Embryonic facial prominence (tissue), 1 donor: Measurements from ENCODE around the gene TMEM255B.

Experiments
- DNase-seq: peaks from one replicate; pipeline ENCODE4 v3.0.0-alpha.2; 2016; ENCODE audit errors: extremely low spot score

Gene TMEM255B

DNA sequence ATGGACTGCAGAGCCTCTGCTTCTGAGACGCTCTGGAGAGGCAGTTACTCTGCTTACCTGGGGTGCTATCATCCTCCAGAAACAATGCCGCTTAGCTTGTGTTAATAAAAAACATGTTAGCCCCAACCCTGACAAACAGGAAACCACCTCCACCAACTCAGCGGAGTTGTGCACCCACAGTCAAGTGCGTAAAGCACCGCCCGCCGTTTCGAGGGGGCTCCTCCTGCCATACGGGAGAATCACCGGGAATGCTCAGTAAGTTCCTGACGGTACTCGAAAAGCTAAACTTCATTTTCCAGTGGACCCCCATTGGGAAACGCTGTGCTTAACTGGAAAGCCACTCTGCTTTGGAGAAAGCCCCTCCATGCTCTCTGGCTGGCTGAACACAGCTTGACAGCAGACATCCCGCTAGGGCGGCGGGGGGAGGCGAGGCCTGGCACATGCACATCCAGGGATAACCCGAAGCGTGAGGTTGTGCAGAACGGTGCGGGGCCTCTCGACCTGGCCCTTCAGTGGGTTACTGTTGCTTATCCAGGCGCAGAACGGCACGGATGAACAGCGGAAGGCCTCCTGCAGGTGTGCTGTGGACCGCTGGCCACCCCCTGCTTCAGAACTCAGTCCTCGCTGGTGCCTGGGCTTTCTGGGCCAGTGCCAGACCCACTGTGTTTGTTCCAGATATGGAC is 87.8 kb downstream of the TMEM255B start:
- no peak for DNase-seq

- DNase-seq, result no peak
Observed at GRCh38 chr13:113848020-113848419, 89.0 kb downstream of the TMEM255B start.

GRCh38 chr13:113848431-113849260 is 89.6 kb downstream of the TMEM255B start:
- no peak for DNase-seq

DNA sequence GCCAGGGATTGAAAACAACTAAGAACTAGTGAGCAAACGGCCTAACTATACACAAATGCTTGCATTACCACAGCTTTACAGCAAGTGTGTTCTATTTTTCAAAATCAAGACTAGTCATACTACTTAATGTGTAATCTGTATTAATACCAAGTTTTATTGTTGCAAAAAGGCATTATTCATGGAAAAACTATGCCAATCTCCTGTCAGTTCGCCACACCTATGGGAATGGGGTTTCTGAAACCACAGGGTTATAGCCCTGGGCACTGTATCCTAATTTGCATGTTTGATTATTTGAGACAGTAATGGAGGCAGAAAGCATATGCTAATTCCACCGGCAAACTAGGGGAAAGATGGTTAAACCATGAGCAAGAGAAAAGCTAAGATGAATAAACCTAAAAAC is 90.5 kb downstream of the TMEM255B start:
- no peak for DNase-seq

- no peak for DNase-seq
Observed at GRCh38 chr13:113849981-113850721, 91.1 kb downstream of the TMEM255B start.

- DNase-seq, result no peak
Observed at GRCh38 chr13:113850722-113851479, 91.9 kb downstream of the TMEM255B start.

GRCh38 chr13:113851480-113851803 is 92.4 kb downstream of the TMEM255B start:
- DNase-seq, result no peak

DNA sequence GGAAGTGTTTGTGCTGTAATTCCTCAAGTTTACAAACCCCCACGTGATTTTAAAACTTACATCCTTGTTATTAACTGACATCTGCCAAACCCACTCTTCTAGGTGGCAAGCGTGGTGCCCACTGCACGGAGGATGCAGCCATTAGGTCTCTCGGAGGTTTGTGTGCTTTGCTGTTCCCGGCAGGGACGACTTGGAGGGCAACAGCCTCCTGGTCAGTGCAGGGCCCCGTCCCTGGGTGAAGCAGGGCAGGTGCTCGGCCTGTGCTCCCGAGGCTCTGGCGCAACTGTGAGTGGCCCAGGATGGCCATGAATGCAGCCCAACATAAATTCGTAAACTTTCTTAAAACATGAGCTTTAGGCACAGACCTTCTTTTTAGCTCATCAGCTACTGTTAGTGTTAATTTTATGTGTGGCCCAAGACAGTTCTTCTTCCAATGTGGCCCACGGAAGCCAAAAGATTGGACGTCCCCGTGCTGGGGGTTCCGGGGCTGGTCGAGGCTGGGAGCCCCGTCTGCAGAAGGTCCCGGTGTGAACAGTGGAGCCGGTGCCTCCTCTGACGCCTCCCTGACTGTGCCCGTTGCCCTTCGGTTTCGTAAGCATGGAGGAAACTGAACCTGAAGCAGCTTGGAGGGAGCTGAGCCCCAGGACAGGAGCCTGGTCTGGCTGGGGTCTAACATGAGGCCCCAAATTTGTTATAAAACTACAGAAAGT is 93.0 kb downstream of the TMEM255B start:
- no peak for DNase-seq

DNA sequence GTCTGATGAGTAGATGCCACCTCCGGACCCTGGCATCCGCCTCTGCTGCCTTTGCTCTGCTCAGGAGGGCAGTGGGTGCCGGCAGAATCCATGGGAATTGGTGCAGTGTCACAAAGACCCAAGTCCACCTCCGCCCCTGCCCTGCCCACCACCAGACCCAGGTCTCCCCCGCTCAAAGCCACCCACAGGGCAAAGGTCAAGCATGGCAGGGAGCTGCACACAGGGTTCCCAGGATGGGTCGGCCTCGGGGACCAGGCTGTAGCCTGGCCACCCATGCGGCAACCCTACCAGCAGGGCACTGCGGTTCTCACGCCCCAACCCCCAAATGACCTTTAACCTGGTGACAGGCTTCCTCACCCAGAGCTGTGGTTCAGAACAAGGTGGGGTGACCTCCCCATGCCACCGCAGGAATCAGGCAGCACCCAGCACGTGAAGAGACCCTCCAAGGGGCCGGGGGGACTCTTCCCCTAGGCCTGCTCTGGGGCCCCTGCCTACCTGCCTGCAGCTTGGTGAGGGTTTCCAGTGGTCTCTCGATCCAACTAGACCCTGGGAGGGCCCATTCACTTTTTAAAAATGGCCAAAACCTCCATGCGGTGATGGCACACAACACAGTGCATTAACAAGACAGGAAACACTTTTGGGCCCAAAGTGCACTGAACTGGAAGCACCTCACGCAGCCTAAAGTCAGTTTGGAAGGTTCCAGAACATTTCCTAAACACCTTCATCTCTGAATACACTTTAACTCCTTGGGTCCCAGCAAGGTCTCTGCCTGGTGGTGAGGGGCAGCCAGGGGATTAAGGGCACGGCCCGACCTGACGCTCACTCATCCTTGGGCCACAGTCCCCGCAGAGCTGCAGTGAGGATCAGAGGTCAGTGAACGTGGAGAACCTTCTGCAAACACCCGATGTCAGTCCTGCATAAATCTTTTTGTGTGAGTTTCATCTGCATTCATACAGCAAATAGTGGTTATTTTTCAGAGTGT is 93.8 kb downstream of the TMEM255B start:
- DNase-seq, result no peak

GRCh38 chr13:113853518-113854237 is 94.7 kb downstream of the TMEM255B start:
- DNase-seq, result no peak

DNA sequence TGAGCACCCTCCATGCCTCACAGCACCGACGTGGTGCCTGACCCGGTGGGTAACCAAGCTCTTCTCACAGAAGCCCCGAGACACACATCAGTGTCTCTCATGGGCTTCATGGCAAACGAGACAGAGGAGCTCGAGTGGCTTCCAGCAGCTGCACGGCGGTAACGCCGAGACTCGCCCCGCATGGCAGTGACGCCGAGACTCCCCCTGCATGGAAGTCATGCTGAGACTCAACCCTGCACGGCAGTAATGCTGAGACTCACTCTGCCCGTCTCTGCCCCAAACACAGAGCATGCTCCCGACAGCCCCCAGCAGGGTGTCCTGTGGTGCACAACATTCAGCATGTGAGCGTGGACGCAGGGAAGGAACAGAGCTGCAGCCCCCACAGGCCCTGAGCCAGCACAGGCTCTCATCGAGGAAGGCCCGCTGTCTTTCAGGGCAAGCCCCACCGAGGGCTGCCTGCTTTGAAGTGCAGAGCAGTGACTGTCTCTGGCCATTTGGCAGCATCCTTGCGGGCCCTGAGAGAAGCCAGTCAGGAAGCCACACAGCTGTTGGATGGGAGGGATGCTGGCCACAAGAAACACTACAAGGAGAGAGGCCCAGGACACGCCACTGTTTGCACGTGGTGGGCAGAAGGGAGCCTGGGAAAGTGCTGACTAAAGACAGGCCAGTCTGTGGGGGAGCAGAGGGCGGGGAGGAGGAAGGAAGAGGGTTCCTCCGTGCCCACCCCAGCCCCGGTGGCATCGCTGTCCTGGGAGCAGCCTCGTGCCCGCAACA is 95.4 kb downstream of the TMEM255B start:
- DNase-seq, result no peak

- DNase-seq, result no peak
Observed at GRCh38 chr13:113855012-113855921, 96.2 kb downstream of the TMEM255B start.

DNA sequence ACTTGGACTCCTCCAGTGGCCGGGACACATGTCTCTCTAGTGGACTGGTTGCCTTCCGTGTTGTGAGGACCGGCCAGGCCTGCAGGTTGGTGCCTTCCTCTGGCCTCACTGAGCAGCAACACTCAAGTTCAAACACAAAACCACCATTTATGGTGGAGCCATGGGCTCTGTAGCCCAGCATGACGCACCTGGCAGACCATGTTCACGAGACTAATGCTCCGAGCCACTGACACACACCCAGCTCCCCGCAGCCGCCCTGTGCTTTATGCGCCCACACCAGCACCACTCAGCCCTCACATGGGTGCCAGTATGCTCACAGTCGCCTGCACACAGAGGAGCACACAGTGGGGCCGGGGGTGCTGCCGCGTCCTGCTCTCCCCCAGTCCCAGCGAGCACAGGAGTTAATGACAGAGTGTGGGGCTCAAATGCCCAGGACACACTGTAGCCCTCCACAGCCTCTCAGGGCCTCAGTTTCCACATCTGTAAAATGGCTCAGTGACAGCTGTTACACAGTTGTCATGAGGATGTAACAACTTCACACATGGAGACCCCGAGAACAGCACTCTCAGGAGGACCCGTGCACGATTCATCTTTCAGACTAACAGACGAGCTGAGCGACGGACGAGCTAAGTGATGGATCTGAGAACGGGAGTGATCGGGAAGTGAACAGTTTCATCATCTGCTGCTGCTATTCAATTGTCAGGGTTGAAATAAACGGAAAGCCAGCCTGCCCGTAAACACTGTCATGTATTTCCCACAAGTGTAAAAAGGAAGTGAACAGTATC is 97.1 kb downstream of the TMEM255B start:
- no peak for DNase-seq

GRCh38 chr13:113856716-113857065 is 97.7 kb downstream of the TMEM255B start:
- DNase-seq, result no peak

DNA sequence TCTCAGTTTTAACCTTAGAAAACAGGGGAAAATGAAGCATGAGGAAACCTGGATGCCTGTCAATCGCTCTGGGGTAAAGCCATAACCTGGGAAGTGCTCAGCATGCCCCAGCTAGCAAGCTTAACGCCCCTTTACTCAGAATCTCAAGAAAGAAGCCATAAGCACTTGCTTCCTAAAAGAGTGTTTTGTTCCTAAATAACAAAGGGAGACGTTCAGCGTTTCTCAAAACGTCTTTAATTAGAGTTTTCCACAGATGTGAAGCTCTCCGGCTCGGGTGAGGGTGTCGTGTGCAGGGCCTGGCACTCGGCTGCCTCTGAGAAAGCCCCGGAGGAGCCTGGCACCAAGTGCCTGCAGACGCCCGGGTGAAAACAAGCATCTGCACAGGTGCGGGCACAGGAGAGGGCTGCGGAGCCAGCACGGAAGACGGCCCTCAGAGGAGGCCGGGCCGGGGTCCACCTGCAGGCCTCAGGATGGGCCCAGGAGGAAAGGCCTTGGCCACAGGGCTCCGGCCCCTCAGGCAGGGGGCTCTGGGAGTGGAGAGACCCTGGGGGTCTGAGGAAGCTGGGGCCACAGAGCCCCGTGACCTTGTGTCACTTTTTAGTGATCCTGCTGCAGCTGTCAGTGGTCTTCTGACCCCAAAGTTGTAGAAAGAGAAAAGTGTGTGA is 98.6 kb downstream of the TMEM255B start:
- no peak for DNase-seq

- no peak for DNase-seq
Observed at GRCh38 chr13:113859311-113860050, 100.5 kb downstream of the TMEM255B start.
